H1 (cell line): ENCODE measurements around the gene CDT1. TPM values are rescaled to one million over a fixed set of nuclear protein-coding genes. Genes with fewer than 3 reads are reported as not detected.

Experiments used
- CTCF ChIA-PET: fragments of 300-600 bp; sonication (Branson Sonifier 250); formaldehyde crosslinking; loops from one replicate; lab custom pipeline; 2021; ENCODE audit not compliant: partially characterized antibody; lab: Charles Lee
- POLR2A ChIA-PET: fragments of 300-600 bp; sonication (Branson Sonifier 250); formaldehyde crosslinking; loops from one replicate; lab custom pipeline; 2021; ENCODE audit warnings: inconsistent platforms; ENCODE audit not compliant: partially characterized antibody; lab: Charles Lee
- DNase-seq, 2 experiments: peaks; one replicate each; pipeline versions ENCODE4 v3.0.0 to v3.0.0-alpha.2; 2010 to 2022; ENCODE audit warnings: low spot score in 2 of 2, low read depth in 1 of 2, mixed read lengths in 1 of 2
- FAIRE-seq: peaks from 2 replicates; lab custom pipeline; 2011; peaks lifted over from hg19 to GRCh38; lab: Jason Lieb, UNC
- H2AFZ ChIP-seq: 2 replicates; pipeline ENCODE4 v1.8.1; 2012; ENCODE audit warnings: low read length, inconsistent platforms
- H2AK5ac ChIP-seq: 2 replicates; pipeline ENCODE4 v1.6.1; 2013; ENCODE audit warnings: low read depth, low read length
- H2BK120ac ChIP-seq: replicated peaks from 2 replicates; pipeline ENCODE3; 2013; ENCODE audit warnings: low read depth, low read length, inconsistent platforms
- H2BK12ac ChIP-seq: 2 replicates; pipeline ENCODE4 v1.6.1; 2013; ENCODE audit warnings: low read depth, low read length
- H2BK15ac ChIP-seq: 2 replicates; pipeline ENCODE4 v1.6.1; 2013; ENCODE audit warnings: low read length
- H2BK20ac ChIP-seq: 2 replicates; pipeline ENCODE4 v1.6.1; 2013; ENCODE audit warnings: low read length
- H2BK5ac ChIP-seq: 2 replicates; pipeline ENCODE4 v1.6.1; 2013; ENCODE audit warnings: low read depth, low read length
- H3K14ac ChIP-seq: 2 replicates; pipeline ENCODE4 v1.6.1; 2013; ENCODE audit warnings: inconsistent platforms; ENCODE audit not compliant: insufficient read length
- H3K18ac ChIP-seq: 2 replicates; pipeline ENCODE4 v1.6.1; 2013; ENCODE audit warnings: low read length; ENCODE audit errors: extremely low read depth
- H3K23ac ChIP-seq: 2 replicates; pipeline ENCODE4 v1.6.1; 2013; ENCODE audit warnings: inconsistent platforms; ENCODE audit not compliant: insufficient read length
- H3K23me2 ChIP-seq: 2 replicates; pipeline ENCODE4 v1.6.1; 2013; ENCODE audit warnings: low read depth, low read length
- H3K27ac ChIP-seq: 2 replicates; pipeline ENCODE4 v1.6.1; 2011; ENCODE audit warnings: low read depth, low read length, inconsistent platforms
- H3K27me3 ChIP-seq, 4 experiments: replicated peaks in 1 of 4; 1 replicate in 1 of 4; 2 replicates in 3 of 4; pipeline versions ENCODE4 v1.6.1 to v1.8.1; 2011 to 2013; ENCODE audit warnings: low read length in 3 of 4, mild to moderate bottlenecking in 3 of 4, inconsistent platforms in 2 of 4, mixed read lengths in 2 of 4, moderate library complexity in 1 of 4; ENCODE audit not compliant: control insufficient read depth in 3 of 4, insufficient read depth in 3 of 4; ENCODE audit errors: extremely low read depth in 1 of 4
- H3K36me3 ChIP-seq, 4 experiments: 2 replicates each; pipeline versions ENCODE4 v1.6.1 to v1.8.1; 2011 to 2013; ENCODE audit warnings: mild to moderate bottlenecking in 4 of 4, low read length in 3 of 4, moderate library complexity in 2 of 4, control low read depth in 1 of 4, inconsistent platforms in 1 of 4; ENCODE audit not compliant: insufficient read depth in 4 of 4, control insufficient read depth in 2 of 4
- H3K4ac ChIP-seq: replicated peaks from 2 replicates; pipeline ENCODE3; 2013; ENCODE audit warnings: low read length, low read depth, mixed read lengths, inconsistent platforms; ENCODE audit not compliant: insufficient read length
- H3K4me1 ChIP-seq, 4 experiments: replicated peaks in 1 of 4; 1 replicate in 1 of 4; 2 replicates in 3 of 4; pipeline versions ENCODE4 v1.6.1 to v1.8.1; 2011 to 2013; ENCODE audit warnings: low read length in 3 of 4, inconsistent platforms in 2 of 4, mixed read lengths in 1 of 4; ENCODE audit not compliant: insufficient read depth in 4 of 4, control insufficient read depth in 3 of 4
- H3K4me2 ChIP-seq, 2 experiments: 2 replicates each; pipeline versions ENCODE4 v1.6.1 to v1.8.1; 2011 to 2013; ENCODE audit warnings: low read depth in 2 of 2, low read length in 2 of 2, control low read depth in 1 of 2, inconsistent platforms in 1 of 2, mild to moderate bottlenecking in 1 of 2; ENCODE audit not compliant: insufficient read depth in 1 of 2
- H3K4me3 ChIP-seq, 4 experiments: fragments of 200-600, 300-600 bp in 1 of 4; sonication (generic), shearing (Covaris generic), sonication (Bioruptor Twin) in 1 of 4; 2 replicates each; pipeline versions ENCODE4 v1.5.1 to v1.8.1; 2011 to 2016; ENCODE audit warnings: low read length in 4 of 4, low read depth in 3 of 4, control low read depth in 2 of 4, inconsistent platforms in 2 of 4, mild to moderate bottlenecking in 2 of 4, mixed read lengths in 1 of 4, moderate library complexity in 1 of 4; ENCODE audit not compliant: insufficient read depth in 2 of 4; ENCODE audit errors: extremely low read depth in 1 of 4
- H3K56ac ChIP-seq: replicated peaks from 2 replicates; pipeline ENCODE3; 2013; ENCODE audit warnings: low read depth, mild to moderate bottlenecking, mixed read lengths, low read length, inconsistent platforms; ENCODE audit not compliant: insufficient read length
- H3K79me1 ChIP-seq: 2 replicates; pipeline ENCODE4 v1.6.1; 2013; ENCODE audit warnings: low read depth, low read length, control low read depth
- H3K79me2 ChIP-seq, 2 experiments: 2 replicates each; pipeline versions ENCODE4 v1.6.1 to v1.8.1; 2012 to 2013; ENCODE audit warnings: low read length in 2 of 2, mild to moderate bottlenecking in 2 of 2, inconsistent platforms in 1 of 2; ENCODE audit not compliant: insufficient read depth in 2 of 2, control insufficient read depth in 1 of 2
- H3K9ac ChIP-seq, 4 experiments: replicated peaks in 1 of 4; 1 replicate in 1 of 4; 2 replicates in 3 of 4; pipeline versions ENCODE4 v1.6.1 to v1.8.1; 2011 to 2013; ENCODE audit warnings: low read depth in 3 of 4, low read length in 3 of 4, control low read depth in 2 of 4, mild to moderate bottlenecking in 2 of 4, moderate library complexity in 2 of 4, inconsistent platforms in 1 of 4; ENCODE audit errors: extremely low read depth in 1 of 4
- H3K9me3 ChIP-seq, 2 experiments: 2 replicates each; pipeline versions ENCODE4 v1.6.1 to v1.8.1; 2012 to 2013; ENCODE audit warnings: mild to moderate bottlenecking in 2 of 2, moderate library complexity in 2 of 2, control low read depth in 1 of 2, inconsistent platforms in 1 of 2, low read depth in 1 of 2, low read length in 1 of 2, mixed read lengths in 1 of 2; ENCODE audit not compliant: insufficient read depth in 2 of 2
- H4K20me1 ChIP-seq, 2 experiments: replicated peaks in 1 of 2; 2 replicates each; pipeline versions ENCODE3 to v1.8.1; 2011 to 2013; ENCODE audit warnings: inconsistent platforms in 2 of 2, low read length in 2 of 2, mild to moderate bottlenecking in 1 of 2; ENCODE audit not compliant: insufficient read depth in 2 of 2, control insufficient read depth in 1 of 2
- H4K5ac ChIP-seq: 2 replicates; pipeline ENCODE4 v1.6.1; 2013; ENCODE audit warnings: low read length, low read depth, mixed read lengths, inconsistent platforms; ENCODE audit not compliant: insufficient read length
- H4K8ac ChIP-seq: 2 replicates; pipeline ENCODE4 v1.8.0; 2013; ENCODE audit warnings: mild to moderate bottlenecking, moderate library complexity, low read length, inconsistent platforms; ENCODE audit not compliant: insufficient read depth; ENCODE audit errors: extremely low read depth
- H4K91ac ChIP-seq: replicated peaks from 2 replicates; pipeline ENCODE3; 2013; ENCODE audit warnings: low read length, mixed read lengths, inconsistent platforms; ENCODE audit not compliant: insufficient read length
- BCL11A ChIP-seq, 2 experiments: IDR thresholded peaks; one replicate each; pipeline ENCODE4 v1.6.1; 2011; ENCODE audit warnings: low read depth in 2 of 2, low read length in 2 of 2, mild to moderate bottlenecking in 2 of 2
- BRCA1 ChIP-seq: IDR thresholded peaks from 2 replicates; pipeline ENCODE4 v1.6.1; 2012; ENCODE audit warnings: low read depth, low read length, improper control_type of control experiment
- CBX8 ChIP-seq: fragments of 300-800, 300-1000 bp; sonication (generic); IDR thresholded peaks from 2 replicates; pipeline ENCODE4 v1.7.1; 2016; ENCODE audit warnings: low read depth, low read length, borderline replicate concordance
- CHD1 ChIP-seq: IDR thresholded peaks from 2 replicates; pipeline ENCODE4 v1.6.1; 2012; ENCODE audit warnings: low read depth, low read length, improper control_type of control experiment
- CHD2 ChIP-seq: IDR thresholded peaks from 2 replicates; pipeline ENCODE4 v1.6.1; 2012; ENCODE audit warnings: low read length, improper control_type of control experiment
- CREB1 ChIP-seq: IDR thresholded peaks from 2 replicates; pipeline ENCODE4 v1.6.1; 2012; ENCODE audit warnings: inconsistent platforms
- FOSL1 ChIP-seq: IDR thresholded peaks from 2 replicates; pipeline ENCODE4 v1.6.1; 2011; ENCODE audit warnings: mild to moderate bottlenecking, low read depth, low read length, moderate library complexity; ENCODE audit not compliant: insufficient read depth
- KDM4A ChIP-seq: IDR thresholded peaks from one replicate; pipeline ENCODE4 v1.7.1; 2012; ENCODE audit warnings: low read depth, mild to moderate bottlenecking, moderate library complexity, low read length, inconsistent platforms; ENCODE audit not compliant: severe bottlenecking
- NANOG ChIP-seq: IDR thresholded peaks from 2 replicates; pipeline ENCODE4 v1.6.1; 2011; ENCODE audit warnings: low read length, low read depth, mild to moderate bottlenecking, inconsistent platforms; ENCODE audit not compliant: insufficient read depth, poor library complexity, severe bottlenecking
- POU5F1 ChIP-seq: IDR thresholded peaks from 2 replicates; pipeline ENCODE4 v1.6.1; 2011; ENCODE audit warnings: low read depth, mild to moderate bottlenecking, low read length, moderate library complexity
- RXRA ChIP-seq: IDR thresholded peaks from 2 replicates; pipeline ENCODE4 v1.6.1; 2011; ENCODE audit warnings: low read depth, mild to moderate bottlenecking, low read length, moderate library complexity; ENCODE audit not compliant: insufficient read depth
- TAF1 ChIP-seq: IDR thresholded peaks from 2 replicates; pipeline ENCODE4 v1.6.1; 2011; ENCODE audit warnings: mild to moderate bottlenecking, low read depth, low read length
- TAF7 ChIP-seq: optimal IDR thresholded peaks from 2 replicates; pipeline ENCODE3; 2011; ENCODE audit warnings: low read depth, mild to moderate bottlenecking, inconsistent platforms, low read length, moderate library complexity, borderline replicate concordance
- TBP ChIP-seq: IDR thresholded peaks from 2 replicates; pipeline ENCODE4 v1.6.1; 2011; ENCODE audit warnings: low read depth, low read length, improper control_type of control experiment
- TCF12 ChIP-seq: IDR thresholded peaks from 2 replicates; pipeline ENCODE4 v1.6.1; 2011; ENCODE audit warnings: low read depth, mild to moderate bottlenecking, low read length
- YY1 ChIP-seq: IDR thresholded peaks from 2 replicates; pipeline ENCODE4 v1.6.1; 2011; ENCODE audit warnings: low read depth, mild to moderate bottlenecking, low read length
- WGBS, 2 experiments: shearing (Covaris generic) in 1 of 2; methylation state at CpG; one replicate each; pipeline versions ENCODE4 v1.1.6 to v1.1.7; 2013 to 2015; ENCODE audit warnings: low lambda C conversion rate in 2 of 2, mixed read lengths in 2 of 2, inconsistent platforms in 1 of 2, low coverage in 1 of 2, missing lambda C conversion rate in 1 of 2; ENCODE audit not compliant: insufficient replicate concordance in 2 of 2, insufficient coverage in 1 of 2, insufficient read length in 1 of 2; ENCODE audit errors: extremely low coverage in 1 of 2, missing lambda C conversion rate in 1 of 2; 5-methylcytosine and 5-hydroxymethylcytosine counted together
- polyA plus RNA-seq, 7 experiments: library from polyadenylated mRNA; depleted of rRNA in 3 of 7; stranded (reverse) in 5 of 7; unstranded in 2 of 7; fragments of >200 nt in 5 of 7; fragments of 200-250 nt in 2 of 7; gene quantifications; 1 replicate in 5 of 7; 2 replicates in 1 of 7; 4 replicates in 1 of 7; pipeline versions ENCODE4 v1.2.1 to v1.2.3, GENCODE V29; 2011 to 2013; ENCODE audit warnings: missing spikeins in 2 of 7, mixed read lengths in 2 of 7
- total RNA-seq: library from RNA; stranded (reverse); fragmentation: NEBNext Ultra II Directional; extraction: Animal tissue kit (Norgen Biotek cat#: 25700); gene quantifications from 2 replicates; pipeline ENCODE4 v1.2.1, GENCODE V29; 2021

The CDT1 gene
- total and polyA plus RNA-seq, 2 of the 8 experiments (the other 6 are each of a cell fraction or from before 2014, with no cell fraction given): 76.7 to 95.4 TPM

- Histone ChIP-seq H2AFZ (no peak overlapping the region), H3K9ac (no peak overlapping the region), H3K23me2 (no peaks in the 10 kb centered on the region), H3K36me3 (no peaks in the 10 kb centered on the region), H3K23ac (no peak overlapping the region), H3K79me1 (0 out of 2 replicates have a peak, but pooled peaks cover 3% of the 10 kb centered on the region), H3K56ac (no peak overlapping the region), H3K4ac (no peak overlapping the region), H4K8ac (no peak overlapping the region), H3K14ac (no peak overlapping the region), H3K18ac (no peak overlapping the region), H2BK20ac (no peak overlapping the region), H3K9me3 (no peaks in the 10 kb centered on the region), H3K27ac (no peak overlapping the region), H4K91ac (no peak overlapping the region), H2BK120ac (no peak overlapping the region), H4K20me1 (peaks cover 2 to 6% of the 10 kb centered on the region in 2 experiments), H3K79me2 (no peaks in the 10 kb centered on the region), H2BK12ac (no peak overlapping the region), H3K4me2 (no peak overlapping the region), H3K27me3 (no peaks in the 10 kb centered on the region), H4K5ac (no peak overlapping the region), H2AK5ac (no peak overlapping the region), H3K4me3 (no peak overlapping the region), H2BK5ac (no peak overlapping the region), H2BK15ac (no peak overlapping the region), H3K4me1 (0 out of 7 replicates have a peak, but pooled peaks cover 0 to 2% (median 0%) of the 10 kb centered on the region in 4 experiments)
- FAIRE-seq (no peak), DNase-seq (no peak)
- ChIA-PET POLR2A (interaction anchor here (1.1 to 2.2 kb wide), 2 partner anchors 16 to 20 kb away, joined by 3 to 8 read pairs; partner anchors contain the start of gene APRT), CTCF (interaction anchor here (0.8 to 2.0 kb wide), 5 partner anchors 10 to 79 kb away, joined by 3 to 10 read pairs (median 3); no protein-coding TSS in a partner anchor)
- 88% methylated on average over 20 of the region's 21 CpGs; no CpG with 5 or more reads in 1 of the 2 experiments for WGBS, 2 experiments
- no peak for TF ChIP-seq CHD2
- no peak for TF ChIP-seq BRCA1
- no peak for TF ChIP-seq FOSL1
- no peak for TF ChIP-seq NANOG
- no peak for TF ChIP-seq TCF12
- no peak for TF ChIP-seq TAF7
- no peak for TF ChIP-seq BCL11A (IDR thresholded peaks at IDR 0.05; ENCODE audit: low read depth in 2 of 2, low read length in 2 of 2)
- no peak for TF ChIP-seq YY1
- TF ChIP-seq RXRA: no peak
- no peak for TF ChIP-seq CHD1
- TF ChIP-seq TAF1: no peak
- no peak for TF ChIP-seq KDM4A
- TF ChIP-seq CREB1: no peak
- TF ChIP-seq TBP: no peak
- no peak for TF ChIP-seq CBX8
- no peak for TF ChIP-seq POU5F1
Measured at GRCh38 chr16:88827727-88828126, 24.1 kb downstream of the CDT1 start.
